Activated naive CD4-positive, alpha-beta T cell treated with Interleukin-2 at 50 U/mL for 16 hours (primary cell): ENCODE measurements around the gene TRIM48.
"Not testable (repeated sequence)": the region's sequence is repeated elsewhere in the genome, so short reads cannot be mapped to it uniquely, and the experiment has no call there.

ENCODE experiments used
- DNase-seq: peaks from one replicate; pipeline ENCODE4 v3.0.0-alpha.2; 2020

The TRIM48 gene, protein sequence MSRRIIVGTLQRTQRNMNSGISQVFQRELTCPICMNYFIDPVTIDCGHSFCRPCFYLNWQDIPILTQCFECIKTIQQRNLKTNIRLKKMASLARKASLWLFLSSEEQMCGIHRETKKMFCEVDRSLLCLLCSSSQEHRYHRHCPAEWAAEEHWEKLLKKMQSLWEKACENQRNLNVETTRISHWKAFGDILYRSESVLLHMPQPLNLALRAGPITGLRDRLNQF

GRCh38 chr11:55261855-55262254 is at the start of gene TRIM48:
Gene TRIM48 (plus strand): TSS chr11:55262155. CDS start chr11:55262268, 113 bp downstream.
- DNase-seq = not testable (repeated sequence)

DNA sequence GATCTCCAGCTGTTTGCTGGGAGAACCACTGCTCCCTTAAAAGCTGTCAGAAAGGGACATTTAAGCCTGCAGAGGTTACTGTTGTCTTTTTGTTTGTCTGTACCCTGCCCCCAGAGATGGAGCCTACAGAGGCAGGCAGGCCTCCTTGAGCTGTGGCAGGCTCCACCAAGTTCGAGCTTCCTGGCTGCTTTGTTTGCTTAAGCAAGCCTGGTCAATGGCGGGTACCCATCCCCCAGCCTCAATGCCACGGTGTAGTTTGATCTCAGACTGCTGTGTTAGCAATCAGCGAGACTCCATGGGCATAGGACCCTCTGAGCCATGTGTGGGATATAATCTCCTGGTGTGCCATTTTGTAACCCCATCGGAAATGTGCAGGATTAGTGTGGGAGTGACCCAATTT is 23.6 kb upstream of the TRIM48 start:
- DNase-seq = not testable (repeated sequence)

DNA sequence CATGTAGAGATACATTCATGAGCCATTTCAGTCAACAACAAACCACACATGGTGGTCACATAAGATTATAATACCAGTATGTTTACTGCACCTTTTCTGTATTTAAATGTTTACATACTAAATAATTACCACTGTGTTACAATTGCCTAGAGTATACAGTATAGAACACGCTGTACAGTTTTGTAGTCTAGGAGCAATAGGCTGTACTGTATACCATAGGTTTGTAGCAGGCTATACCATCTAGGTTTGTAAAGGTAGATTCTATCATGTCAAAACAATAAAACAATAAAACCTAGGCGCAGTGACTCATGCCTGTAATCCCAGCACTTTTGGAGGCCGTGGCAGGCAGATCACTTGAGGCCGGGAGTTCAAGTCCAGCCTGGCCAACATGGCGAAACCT is 1.1 kb downstream of the TRIM48 start:
- DNase-seq = no peak
